ENCODE results near the gene MYDGF.
A peak's percentile ranks its signal among the peaks of the same experiment; 100 is the strongest.

MYDGF gene

DNA sequence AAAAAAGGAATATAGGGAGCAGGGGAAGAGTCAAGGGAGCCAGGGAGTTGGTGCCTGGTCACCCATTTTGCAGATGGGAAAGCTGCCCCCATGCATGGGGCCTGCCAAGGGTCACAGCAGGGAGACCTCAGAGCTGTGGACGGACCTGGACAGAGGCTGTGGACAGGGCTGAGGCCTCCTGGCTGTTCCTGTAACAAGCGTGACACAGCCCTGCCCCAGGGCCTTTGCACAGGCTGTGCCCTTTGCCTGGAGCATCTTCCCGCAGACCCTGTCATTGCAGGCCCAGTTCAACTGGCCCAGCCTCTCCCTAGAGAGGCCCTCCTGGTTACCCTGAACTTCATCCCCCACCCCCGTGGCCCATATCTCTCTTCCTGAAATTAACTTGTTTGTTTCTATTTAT is 24.4 kb downstream of the MYDGF start:
- DNase-seq: no peak

DNA sequence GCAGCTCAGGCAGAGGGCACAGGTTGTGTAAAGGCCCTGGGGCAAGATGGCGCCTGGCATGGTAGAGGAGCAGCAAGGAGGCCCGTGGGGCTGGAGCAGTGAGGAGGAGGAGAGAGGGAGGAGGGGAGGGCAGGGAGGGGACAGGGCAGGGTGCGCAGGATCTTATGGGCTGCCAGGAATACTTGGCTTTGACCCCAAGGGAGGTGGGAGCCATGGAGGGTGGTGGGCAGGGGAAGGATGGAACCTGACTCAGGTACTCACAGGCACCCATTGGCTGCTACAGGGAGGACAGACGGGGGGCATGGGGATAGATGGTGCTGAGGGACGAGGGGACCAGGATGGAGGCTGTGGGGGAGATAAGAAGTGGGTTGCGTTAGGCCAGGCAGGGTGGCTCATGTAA is 27.5 kb downstream of the MYDGF start:
- no peak for DNase-seq

DNA sequence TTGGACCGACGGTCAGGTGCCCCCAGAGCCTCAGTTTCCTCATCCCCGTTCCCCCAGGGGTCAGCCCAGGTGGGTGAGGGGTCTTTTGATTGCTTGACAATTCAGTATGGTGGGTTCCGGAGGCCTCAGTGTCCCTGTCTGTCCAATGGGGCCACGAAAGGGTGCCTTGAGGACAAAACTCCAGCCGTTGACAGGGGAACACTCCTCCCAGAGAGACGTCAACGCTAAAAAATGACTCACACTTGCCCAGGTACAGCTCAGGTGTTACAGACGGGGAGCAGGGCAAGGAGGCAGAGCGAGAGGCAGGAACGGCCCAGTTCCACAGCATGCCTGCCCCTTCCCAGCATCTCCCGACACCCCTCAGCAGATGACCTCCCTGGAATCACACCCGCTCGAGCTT is 29.0 kb downstream of the MYDGF start:
- DNase-seq: no peak

DNA sequence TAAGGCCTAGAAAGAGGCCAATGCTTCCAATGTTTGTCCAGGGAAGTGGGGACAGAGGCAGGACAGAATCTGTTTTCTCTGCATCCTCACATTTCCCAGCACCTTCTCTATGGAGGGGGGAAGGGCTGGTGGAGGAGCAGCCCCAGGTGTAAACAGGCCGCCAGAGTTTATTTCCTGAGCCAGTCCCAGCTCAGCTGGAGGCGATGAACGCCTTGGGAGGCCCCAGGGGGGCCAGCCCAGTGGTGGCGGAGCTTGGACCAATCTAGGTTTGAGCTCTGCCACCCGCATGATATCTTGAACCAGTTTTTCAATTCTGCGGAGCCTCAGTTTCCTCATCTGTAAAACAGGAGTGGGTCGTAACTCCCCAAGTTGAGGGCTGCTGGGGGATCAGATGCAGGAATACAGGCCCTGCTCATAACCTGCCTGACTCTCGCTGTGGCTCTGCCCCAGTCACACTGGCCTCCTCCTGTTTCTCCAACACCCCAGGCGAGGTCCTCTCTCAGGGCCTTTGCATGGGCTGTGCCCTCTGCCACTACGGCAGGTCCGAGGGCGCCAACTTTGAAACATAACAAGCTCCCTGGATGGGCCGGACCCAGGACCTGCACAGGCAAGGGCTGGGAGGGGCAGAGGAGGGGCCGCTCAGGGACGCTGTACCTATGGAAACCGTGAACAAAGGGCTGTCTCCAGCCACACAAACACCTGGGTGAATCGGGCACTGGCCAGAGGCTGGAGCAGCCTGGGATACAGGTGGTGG is 29.7 kb downstream of the MYDGF start:
- DNase-seq: no peak

DNA sequence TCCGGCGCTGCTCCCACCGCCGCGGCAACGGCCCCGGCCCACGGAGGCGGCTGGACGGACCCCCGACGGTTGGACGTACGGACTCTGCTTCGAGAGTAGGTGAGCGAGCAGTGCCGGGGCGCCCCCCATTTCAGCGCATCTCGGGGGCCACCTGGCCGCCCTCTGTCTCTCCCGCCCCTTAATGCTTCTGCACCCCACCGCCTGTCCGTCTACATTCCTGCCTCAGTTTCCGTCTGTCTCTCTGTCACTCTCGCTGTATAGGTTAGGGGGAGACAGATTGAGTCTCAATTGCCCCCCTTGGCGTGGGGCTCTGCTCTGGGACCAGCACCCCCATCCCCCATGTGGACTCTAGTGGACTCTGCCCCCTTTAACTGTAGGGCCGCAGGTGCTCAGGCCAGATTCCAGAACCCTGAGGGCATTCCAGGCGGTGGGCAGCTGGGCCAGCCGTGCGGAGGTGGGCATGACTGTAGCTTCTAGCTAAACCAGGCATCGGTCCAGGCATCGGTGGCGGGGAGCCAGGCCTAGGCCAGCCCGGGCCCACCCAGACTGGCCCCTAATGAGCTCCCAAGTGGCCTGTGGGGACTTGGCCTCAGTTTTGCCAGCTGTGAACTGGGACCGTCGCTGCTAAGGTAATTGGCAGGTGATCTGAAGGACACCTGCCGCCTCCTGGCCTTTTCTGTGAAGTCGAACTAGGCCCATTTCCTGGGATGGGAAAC is 30.5 kb downstream of the MYDGF start:
- peak in 7 of 58 donors; percentile 9 to 53 (median 17) for DNase-seq

DNA sequence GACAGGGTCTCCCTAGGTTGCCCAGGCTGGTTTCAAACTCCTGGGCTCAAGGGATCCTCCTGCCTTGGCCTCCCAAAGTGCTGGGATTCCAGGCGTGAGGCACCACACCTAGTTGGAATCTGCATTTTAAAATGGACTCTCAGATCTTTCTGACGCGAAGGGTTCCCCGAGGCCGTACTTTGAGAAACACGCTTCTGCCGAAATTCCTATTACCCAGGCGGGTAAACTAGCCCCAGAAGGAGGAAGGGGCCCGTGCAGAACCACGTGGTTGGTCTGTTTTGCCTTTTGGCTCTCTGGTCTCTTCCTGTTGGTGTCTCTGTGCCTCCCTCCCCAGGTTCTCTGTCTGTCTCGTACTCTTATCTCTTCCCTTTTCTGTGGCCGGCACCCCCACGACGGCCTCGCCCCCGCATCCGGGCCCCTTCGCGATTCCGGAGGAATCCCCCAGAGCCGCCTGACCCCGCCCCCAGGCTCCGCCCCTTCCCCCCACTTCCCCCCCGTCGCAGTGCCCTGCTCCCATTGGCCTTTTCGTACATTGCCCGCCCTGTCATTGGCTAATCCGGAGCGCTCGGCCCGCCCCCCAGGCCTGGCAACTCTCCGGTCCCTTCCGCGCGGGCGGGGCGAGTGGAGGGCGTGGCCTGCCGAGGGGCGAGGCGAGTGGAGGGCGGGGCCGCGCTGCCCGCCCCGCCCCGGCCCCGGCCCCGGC is 31.2 kb downstream of the MYDGF start, which contains the start of gene TNFAIP8L1:
TNFAIP8L1 (plus strand) TSS at position 689 of the 703 bp plus-strand sequence. CDS start 12,354 bp downstream, outside the sequence.
- DNase-seq: peak; percentile 54 to 96 (median 89)

DNA sequence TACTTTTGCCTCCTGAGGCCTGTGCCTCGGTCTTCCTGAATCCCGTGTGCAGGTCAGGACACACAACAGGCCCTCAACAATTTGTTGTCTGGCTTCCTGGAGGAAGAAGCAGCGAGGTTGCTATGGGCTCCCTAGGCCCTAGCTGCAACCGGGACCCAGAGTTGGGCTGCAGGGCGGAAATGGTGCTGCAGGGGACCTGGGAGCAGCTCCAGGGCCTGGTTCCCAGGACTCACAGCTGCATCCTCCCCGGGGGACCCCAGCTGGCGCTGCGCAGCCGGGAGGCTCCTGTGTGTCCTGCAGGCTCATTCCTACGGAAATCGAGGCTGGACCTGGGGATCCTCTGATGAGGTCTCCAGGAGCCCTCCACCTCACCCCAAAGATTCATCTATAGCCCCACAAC is 31.8 kb downstream of the MYDGF start:
- DNase-seq: no peak

DNA sequence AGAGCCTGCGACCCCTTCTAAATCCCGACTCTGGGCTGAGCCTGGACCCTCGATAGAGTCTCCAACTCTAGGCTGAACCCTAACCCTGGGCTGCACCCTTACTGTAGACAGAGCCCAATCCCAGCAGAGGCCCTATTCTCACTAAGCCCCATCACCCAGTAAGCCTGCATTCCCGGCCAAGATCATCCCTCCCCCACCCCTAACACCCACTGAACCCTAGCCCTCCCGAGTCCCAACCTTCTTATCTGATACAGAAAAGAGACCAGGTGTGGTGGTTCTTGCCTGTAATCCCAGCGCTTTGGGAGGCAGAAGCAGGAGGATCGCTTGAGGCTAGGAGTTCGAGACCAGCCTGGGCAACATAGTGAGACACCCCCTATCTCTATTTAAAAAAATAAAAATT is 33.4 kb downstream of the MYDGF start:
- no peak for DNase-seq

DNA sequence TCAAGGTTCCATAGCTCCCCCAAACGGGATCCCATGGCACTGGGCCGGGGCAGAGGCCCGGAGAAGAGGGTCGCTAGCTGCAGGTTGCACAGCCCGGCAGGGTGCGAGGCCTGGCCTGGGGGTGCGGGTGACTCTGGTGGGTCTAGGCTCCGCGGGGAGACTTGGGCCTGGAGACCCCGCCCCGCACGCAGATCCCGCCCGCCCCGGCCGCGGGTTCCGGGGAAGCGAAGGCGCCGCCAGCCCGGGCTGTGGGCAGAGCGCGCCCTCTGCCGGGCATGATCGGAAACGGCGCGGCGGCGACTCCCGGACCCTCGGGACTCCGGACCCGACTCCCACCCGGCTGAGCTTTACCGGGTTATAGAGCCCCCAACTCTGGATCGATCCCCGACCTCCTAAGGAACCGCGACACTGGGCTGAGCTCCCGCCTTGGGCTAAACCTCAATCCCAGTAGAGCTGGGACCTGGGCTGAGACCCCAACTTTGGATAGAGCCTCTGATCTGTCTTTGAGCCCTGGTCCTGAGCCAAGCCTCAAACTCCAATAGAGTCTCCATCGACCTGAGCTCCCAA is 33.9 kb downstream of the MYDGF start:
- DNase-seq: peak in 39 of 58 donors; percentile 3 to 72 (median 36)

DNA sequence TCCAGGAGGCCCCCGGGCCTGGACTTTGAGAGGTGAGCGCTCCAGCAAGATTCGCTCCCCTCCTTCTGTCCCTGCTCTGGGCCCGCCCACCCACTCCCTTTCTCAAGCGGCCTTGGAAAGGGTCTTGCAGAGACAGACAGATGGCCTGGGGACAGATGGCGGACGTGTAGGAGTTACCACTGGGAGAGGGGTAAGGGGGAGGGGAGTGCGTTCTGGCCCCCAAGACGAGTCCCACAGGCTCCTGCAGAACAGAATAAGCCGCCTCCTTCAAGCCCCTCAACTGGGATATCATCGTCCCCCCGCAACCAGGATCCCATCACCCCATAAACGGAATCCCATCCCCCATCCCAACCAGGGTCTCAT is 34.4 kb downstream of the MYDGF start:
- DNase-seq: no peak

DNA sequence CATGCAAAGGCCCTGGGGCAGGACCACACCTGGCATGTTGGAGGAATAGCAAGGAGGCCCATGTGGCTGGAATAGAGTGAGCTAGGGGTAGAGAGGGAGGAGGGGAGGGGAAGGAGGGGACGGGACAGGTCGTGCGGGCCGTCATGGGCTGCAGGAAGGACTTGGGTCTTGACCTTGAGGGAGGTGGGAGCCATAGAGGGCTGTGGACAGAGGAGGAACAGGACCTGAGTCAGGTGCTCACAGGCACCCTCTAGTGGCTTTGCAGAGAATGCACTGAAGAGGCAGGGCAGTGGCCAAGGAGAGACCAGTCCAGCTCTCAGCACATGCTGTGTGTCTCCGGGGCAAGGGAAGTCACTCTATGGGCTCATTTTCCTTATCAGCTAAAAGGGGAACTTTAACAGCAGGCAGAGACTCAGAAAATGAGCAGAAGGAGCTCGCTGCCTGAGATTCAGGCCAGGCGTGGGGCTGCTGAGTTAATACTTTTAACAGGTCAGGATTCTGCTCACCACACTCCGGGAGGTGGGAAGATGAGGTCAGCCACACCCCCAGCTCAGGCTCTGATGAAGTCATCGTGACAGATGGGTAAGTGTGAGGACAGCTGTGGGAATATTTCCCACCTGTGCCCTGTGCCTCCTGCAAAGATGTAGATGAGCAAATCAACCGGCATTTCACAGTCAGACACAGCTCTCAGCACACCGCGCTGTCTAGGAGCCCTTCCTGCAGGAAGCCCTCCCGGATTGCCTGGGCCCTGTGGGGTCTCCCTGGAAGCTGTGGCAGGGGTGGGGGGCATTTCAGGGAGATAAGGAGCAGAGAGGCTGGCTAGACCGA is 36.8 kb downstream of the MYDGF start:
- DNase-seq: peak in 32 of 58 donors; percentile 5 to 47 (median 26)

DNA sequence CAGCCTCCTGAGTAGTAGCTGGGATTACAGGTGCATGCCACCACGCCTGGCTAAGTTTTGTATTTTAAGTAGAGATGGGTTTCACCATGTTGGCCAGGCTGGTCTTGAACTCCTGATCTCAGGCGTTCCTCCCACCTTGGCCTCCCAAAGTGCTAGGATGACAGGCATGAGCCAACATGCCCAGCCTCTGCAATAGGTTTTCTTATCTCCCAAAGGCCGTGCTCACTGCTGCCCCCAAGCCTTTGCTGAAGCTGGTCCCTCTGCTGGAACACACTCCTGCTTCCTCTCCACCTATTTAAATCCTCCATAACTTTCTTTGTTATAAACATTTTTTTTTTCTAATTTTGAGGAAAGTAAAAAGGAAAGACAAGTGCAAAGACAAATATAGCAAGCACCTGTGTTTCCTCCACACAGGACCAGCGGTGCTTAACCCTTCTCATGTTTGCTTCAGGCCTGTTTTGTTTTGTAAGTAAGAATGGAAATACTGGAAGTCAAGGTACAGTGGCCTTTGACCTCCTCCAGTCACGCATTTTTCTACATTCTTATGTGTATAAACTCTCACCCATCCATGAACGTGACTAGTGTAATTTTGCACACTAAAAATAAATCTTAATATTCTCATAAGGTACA is 45.3 kb downstream of the MYDGF start:
- DNase-seq: peak in 1 of 58 donors; percentile 26

DNA sequence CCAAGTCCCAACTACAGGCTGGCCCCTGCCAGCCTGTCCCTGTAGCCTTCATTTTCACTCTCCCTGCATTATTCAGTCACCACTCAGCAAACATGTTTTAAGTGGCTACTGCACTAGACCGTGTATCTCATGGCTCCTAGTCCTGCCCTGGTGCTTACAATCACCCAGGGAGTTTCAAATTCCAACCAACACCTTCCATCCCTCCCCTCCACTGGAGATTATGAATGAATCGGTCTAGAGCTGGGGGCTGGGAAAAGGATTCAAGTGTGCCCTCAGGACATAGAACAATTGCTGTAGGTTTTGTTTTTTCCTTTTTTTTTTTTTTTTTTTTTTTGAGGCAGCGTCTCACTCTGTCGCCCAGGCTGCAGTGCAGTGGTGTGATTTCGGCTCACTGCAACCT is 45.8 kb downstream of the MYDGF start:
- DNase-seq: no peak

DNA sequence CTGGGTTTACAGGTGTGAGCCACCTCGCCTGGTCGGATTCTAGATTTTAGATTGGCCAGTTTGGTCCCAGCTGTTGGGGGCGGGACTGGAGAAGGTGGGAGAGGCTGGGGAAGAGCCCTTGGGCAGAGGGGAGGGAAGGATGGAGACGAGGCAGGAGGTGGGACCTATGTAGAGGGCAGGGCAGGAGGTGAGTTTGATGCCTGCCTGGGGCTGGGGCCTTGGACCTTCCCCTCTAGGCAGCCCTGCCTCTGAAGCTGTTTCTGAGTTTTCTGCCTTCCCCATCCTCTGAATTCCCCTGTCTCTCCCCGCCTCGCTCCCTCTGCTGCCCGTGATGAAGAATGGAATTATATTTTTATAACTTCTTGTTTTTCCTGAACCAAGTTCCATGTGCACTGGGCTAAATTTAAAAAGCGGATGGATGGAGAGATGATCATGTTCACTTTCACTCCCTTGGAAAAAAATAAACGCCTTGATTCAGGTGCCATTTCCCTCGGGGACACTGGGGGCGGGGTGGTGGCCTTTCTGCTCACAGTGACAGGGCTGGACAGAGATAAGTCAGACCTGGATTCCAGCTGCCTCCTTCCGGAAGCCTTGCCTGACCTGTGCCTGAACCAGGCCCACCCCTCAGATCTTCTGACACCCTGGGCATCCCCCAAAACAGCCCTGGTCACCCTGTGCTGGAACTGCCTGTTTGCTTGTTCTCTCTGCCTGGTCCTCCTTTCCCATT is 47.3 kb downstream of the MYDGF start:
- peak in 4 of 58 donors; percentile 2 to 58 (median 27) for DNase-seq

DNA sequence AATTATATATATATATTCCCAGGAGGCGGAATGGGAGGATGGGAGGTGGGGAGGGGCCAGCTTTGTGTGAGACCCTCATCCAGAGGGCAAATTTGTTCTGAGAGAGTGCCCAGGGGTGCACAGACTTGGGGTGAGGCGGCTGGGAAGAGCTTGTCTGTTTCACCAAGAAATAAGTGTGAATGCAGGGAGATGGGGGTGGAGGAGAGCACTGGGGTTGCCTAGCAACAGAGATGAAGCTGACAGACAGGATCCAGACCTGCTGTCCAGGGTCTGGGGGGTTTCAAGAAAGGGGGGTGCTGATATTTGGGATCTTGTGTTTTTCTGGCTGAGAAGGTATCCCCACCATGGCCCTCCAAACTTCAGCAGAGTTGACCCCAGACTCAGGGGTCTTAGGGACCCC is 49.5 kb downstream of the MYDGF start:
- DNase-seq: peak in 10 of 58 donors; percentile 6 to 46 (median 22)

DNA sequence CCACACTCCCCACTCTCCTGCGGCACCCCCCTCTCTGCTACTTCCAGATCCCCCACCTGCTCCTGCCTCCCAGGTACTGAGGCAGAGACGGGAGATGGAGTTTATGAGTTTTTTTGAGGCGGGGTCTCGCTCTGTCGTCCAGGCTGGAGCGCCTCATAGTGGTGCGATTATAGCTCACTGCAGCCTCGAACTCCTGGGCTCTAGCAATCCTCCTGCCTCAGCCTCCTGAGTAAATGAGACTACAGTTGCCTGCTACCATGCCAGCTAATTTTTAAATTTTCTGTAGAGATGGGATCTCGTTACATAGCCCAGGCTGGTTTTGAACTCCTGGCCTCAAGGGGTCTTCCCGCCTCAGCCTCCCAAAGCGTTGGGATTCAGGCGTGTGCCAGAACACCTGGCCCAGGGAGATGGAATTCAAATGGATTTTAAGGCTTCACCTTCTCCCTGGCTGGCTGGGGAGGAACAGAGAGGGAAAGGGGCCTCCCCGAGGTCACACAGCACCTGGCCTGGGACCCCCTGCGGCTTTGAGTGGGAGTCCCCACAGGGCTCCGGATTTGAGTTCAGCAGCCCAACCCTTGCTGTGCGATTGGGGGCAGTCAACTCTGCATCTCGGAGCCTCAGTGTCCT is 50.4 kb downstream of the MYDGF start:
- DNase-seq: no peak

DNA sequence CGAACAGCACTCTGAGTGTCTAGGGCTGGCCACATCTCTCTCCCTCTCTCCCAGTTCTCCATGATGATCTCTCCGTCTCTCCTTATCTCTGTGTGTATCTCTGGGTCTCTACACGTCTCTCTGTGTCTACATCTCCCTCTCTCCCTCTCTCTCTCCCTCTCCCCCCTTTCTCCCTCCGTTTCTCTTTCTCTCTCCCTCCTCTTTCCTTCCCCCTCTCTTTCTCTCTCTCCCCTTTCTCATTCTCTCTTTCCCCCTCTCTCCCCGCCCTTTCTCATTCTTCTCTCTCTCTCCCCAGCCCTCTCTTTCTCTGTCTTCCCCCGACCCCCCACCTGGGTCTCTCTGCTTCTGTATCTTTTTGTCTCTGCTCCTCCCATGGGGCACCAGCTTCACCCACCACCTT is 52.1 kb downstream of the MYDGF start:
- DNase-seq: no peak

DNA sequence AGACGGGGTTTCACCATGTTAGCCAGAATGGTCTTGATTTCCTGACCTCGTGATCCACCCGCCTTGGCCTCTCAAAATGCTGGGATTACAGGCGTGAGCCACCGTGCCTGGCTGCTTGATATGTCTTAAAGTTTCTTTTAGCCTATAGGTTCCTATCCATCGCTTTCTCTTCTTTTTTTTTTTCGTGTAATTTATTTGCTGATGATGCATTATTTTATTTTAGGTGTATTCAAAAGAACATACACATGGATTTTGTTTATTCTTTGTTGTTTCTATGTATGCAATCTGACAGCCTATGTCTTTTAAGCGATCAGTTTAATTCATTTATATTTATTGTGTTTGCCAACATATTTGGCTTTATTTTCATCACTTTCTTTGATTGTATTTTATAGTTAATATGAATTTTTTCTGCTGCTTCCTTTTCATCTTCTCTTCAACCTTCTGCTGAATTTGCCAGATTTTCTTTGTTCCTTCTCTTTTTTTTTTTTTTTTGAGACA is 56.8 kb downstream of the MYDGF start:
- DNase-seq: no peak
